A673 (cell line): ENCODE data around the gene AMH.

Experiments used
- CTCF ChIP-seq: fragments of 300-800, 200-600 bp; sonication (generic); conservative IDR thresholded peaks from 2 replicates; pipeline ENCODE4 v1.5.1; 2017; ENCODE audit warnings: low read depth, mild to moderate bottlenecking, antibody characterized with exemption, low read length, moderate library complexity, mixed read lengths
- EZH2 ChIP-seq: fragments of 200-600 bp; sonication (generic); IDR thresholded peaks from 2 replicates; pipeline ENCODE4 v1.6.1; 2017; ENCODE audit warnings: borderline replicate concordance, low read depth, mild to moderate bottlenecking, mixed read lengths, antibody characterized with exemption, low read length; ENCODE audit not compliant: poor library complexity, severe bottlenecking

GRCh38 chr19:2251106-2252054 lies 2.3 kb downstream of the AMH start:
- no peak for TF ChIP-seq CTCF
- no peak for TF ChIP-seq EZH2
